CD4-positive, alpha-beta T cell treated with Interleukin-21 for 1 hour (primary cell): ENCODE results near the gene AATF.

Source experiments
- DNase-seq: peaks from one replicate; pipeline ENCODE4 v3.0.0-alpha.2; 2020

The AATF gene

GRCh38 chr17:36948717-36949460 is at the start of gene AATF:
Gene AATF, plus strand, starts transcription at chr17:36948954. Its CDS starts 172 bp downstream, at chr17:36949126.
- DNase-seq, result peak; percentile 97

GRCh38 chr17:36899250-36900159 is 49.2 kb upstream of the AATF start:
- DNase-seq, result no peak

GRCh38 chr17:36900160-36900512 is 48.6 kb upstream of the AATF start:
- DNase-seq, result no peak

- no peak for DNase-seq
Observed at GRCh38 chr17:36901506-36901905, 47.2 kb upstream of the AATF start.

GRCh38 chr17:36907407-36907806 is 41.3 kb upstream of the AATF start:
- DNase-seq, result no peak

- no peak for DNase-seq
Observed at GRCh38 chr17:36910513-36910912, 38.2 kb upstream of the AATF start.

- no peak for DNase-seq
Observed at GRCh38 chr17:36911001-36911400, 37.8 kb upstream of the AATF start.

GRCh38 chr17:36913132-36913531 is 35.6 kb upstream of the AATF start:
- DNase-seq, result no peak

- DNase-seq, result no peak
Observed at GRCh38 chr17:36918211-36918691, 30.5 kb upstream of the AATF start.

GRCh38 chr17:36919407-36919968 is 29.3 kb upstream of the AATF start:
- no peak for DNase-seq

- no peak for DNase-seq
Observed at GRCh38 chr17:36920032-36921005, 28.4 kb upstream of the AATF start.

- no peak for DNase-seq
Observed at GRCh38 chr17:36921095-36921851, 27.5 kb upstream of the AATF start.

GRCh38 chr17:36922175-36922574 is 26.6 kb upstream of the AATF start:
- no peak for DNase-seq

- no peak for DNase-seq
Observed at GRCh38 chr17:36923814-36924221, 24.9 kb upstream of the AATF start.

GRCh38 chr17:36926226-36926625 is 22.5 kb upstream of the AATF start:
- no peak for DNase-seq

- DNase-seq, result no peak
Observed at GRCh38 chr17:36926701-36927100, 22.1 kb upstream of the AATF start.

GRCh38 chr17:36928471-36929345 is 20.0 kb upstream of the AATF start:
- no peak for DNase-seq

GRCh38 chr17:36929851-36930582 is 18.7 kb upstream of the AATF start:
- DNase-seq, result no peak

GRCh38 chr17:36930583-36930900 is 18.2 kb upstream of the AATF start:
- no peak for DNase-seq

- no peak for DNase-seq
Observed at GRCh38 chr17:36931096-36931696, 17.6 kb upstream of the AATF start.
